GM21447 (cell line): Measurements from ENCODE around the gene DUSP16.
A peak's percentile ranks its signal among the peaks of the same experiment; 100 is the strongest.
"Not testable (repeated sequence)": the region's sequence is repeated elsewhere in the genome, so short reads cannot be mapped to it uniquely, and the experiment has no call there.

Source experiments
- ATAC-seq: cut with Tn5 transposase; IDR thresholded peaks from one replicate; pipeline ENCODE4 v1.9.1; 2021; ENCODE audit not compliant: unreplicated experiment

Gene DUSP16

GRCh38 chr12:12562585-12563261 lies at the start of gene DUSP16:
Gene DUSP16 (minus strand): TSS chr12:12562863. CDS start chr12:12521098, 41,765 bp downstream.
- peak; percentile 68 for ATAC-seq

GRCh38 chr12:12612358-12612757 lies 49.7 kb upstream of the DUSP16 start:
- peak; percentile 31 for ATAC-seq

GRCh38 chr12:12611512-12612306 lies 49.0 kb upstream of the DUSP16 start, which contains the start of gene CREBL2:
Gene CREBL2 (plus strand): TSS chr12:12611876. CDS start chr12:12612173, 297 bp downstream.
- ATAC-seq = peak; percentile 59

GRCh38 chr12:12610711-12611110 lies 48.0 kb upstream of the DUSP16 start:
- ATAC-seq = no peak

- ATAC-seq = no peak
These were observed 47.0 kb upstream of the DUSP16 start for GRCh38 chr12:12609692-12610091.

GRCh38 chr12:12608557-12608957 lies 45.9 kb upstream of the DUSP16 start:
- no peak for ATAC-seq

- peak; percentile 28 for ATAC-seq
These were observed 44.3 kb upstream of the DUSP16 start for GRCh38 chr12:12606781-12607589.

- no peak for ATAC-seq
These were observed 42.1 kb upstream of the DUSP16 start for GRCh38 chr12:12604740-12605139.

- ATAC-seq = no peak
These were observed 38.0 kb upstream of the DUSP16 start for GRCh38 chr12:12600659-12601058.

- ATAC-seq = no peak
These were observed 37.3 kb upstream of the DUSP16 start for GRCh38 chr12:12599750-12600643.

- ATAC-seq = no peak
These were observed 36.2 kb upstream of the DUSP16 start for GRCh38 chr12:12598864-12599263.

GRCh38 chr12:12596598-12596997 lies 33.9 kb upstream of the DUSP16 start:
- ATAC-seq = not testable (repeated sequence)

GRCh38 chr12:12595929-12596328 lies 33.3 kb upstream of the DUSP16 start:
- not testable (repeated sequence) for ATAC-seq

GRCh38 chr12:12592930-12593329 lies 30.3 kb upstream of the DUSP16 start:
- ATAC-seq = no peak

GRCh38 chr12:12590961-12591360 lies 28.3 kb upstream of the DUSP16 start:
- ATAC-seq = no peak

GRCh38 chr12:12588436-12588835 lies 25.8 kb upstream of the DUSP16 start:
- ATAC-seq = not testable (repeated sequence)

- no peak for ATAC-seq
These were observed 25.2 kb upstream of the DUSP16 start for GRCh38 chr12:12587878-12588277.

- ATAC-seq = no peak
These were observed 24.4 kb upstream of the DUSP16 start for GRCh38 chr12:12586879-12587675.

- no peak for ATAC-seq
These were observed 22.6 kb upstream of the DUSP16 start for GRCh38 chr12:12585115-12585863.
